GM12878 (cell line): Measurements from ENCODE around the gene EPHB1. TPM values are rescaled to one million over a fixed set of nuclear protein-coding genes. Genes with fewer than 3 reads are reported as not detected.

Experiments
- ATAC-seq: fragments of 200-7000 bp; cut with Tn5 transposase; 3 replicates; pipeline ENCODE4 v1.9.1; 2020; ENCODE audit warnings: mild to moderate bottlenecking, moderate library complexity
- BruUV-seq: library from RNA; stranded (reverse); fragments of 400-500 nt; replicated peaks from 2 replicates; lab custom pipeline; 2021; lab: Mats Ljungman, UMichigan
- CTCF ChIA-PET: fragments of 300-600 bp; sonication (Branson Sonifier 250); formaldehyde crosslinking; extraction: SDS; loops from one replicate; lab custom pipeline; 2021; ENCODE audit warnings: inconsistent platforms; lab: Yijun Ruan, JAX
- POLR2A ChIA-PET: fragments of 350-600 bp; formaldehyde crosslinking; extraction: SDS; loops from one replicate; lab custom pipeline; 2021; ENCODE audit warnings: inconsistent platforms; lab: Charles Lee
- RAD21 ChIA-PET: fragments of 300-600 bp; sonication (Branson Sonifier 250); formaldehyde crosslinking; loops from one replicate; lab custom pipeline; 2023; ENCODE audit warnings: antibody characterized with exemption; ENCODE audit not compliant: unreplicated experiment; lab: Charles Lee
- SMC1A ChIA-PET: fragments of 300-600 bp; sonication (Branson Sonifier 250); formaldehyde crosslinking; loops from one replicate; lab custom pipeline; 2023; ENCODE audit not compliant: unreplicated experiment, uncharacterized antibody; lab: Charles Lee
- DNase-seq: peaks from one replicate; pipeline ENCODE4 v3.0.0-alpha.2; 2011; ENCODE audit warnings: low read depth, low spot score
- FAIRE-seq: peaks from 3 replicates; lab custom pipeline; 2011; peaks lifted over from hg19 to GRCh38; lab: Jason Lieb, UNC
- H2AFZ ChIP-seq: 2 replicates; pipeline ENCODE4 v1.6.0; 2011; ENCODE audit warnings: low read depth, low read length, control low read depth; ENCODE audit not compliant: control insufficient read depth
- H3K27ac ChIP-seq: 2 replicates; pipeline ENCODE4 v1.5.1; 2011; ENCODE audit warnings: control low read depth; ENCODE audit not compliant: control insufficient read depth, insufficient read depth
- H3K27me3 ChIP-seq, 2 experiments: replicated peaks in 1 of 2; 2 replicates each; pipeline versions ENCODE4 v1.6.0 to v1.6.1; 2011; ENCODE audit warnings: low read length in 1 of 2; ENCODE audit not compliant: control insufficient read depth in 2 of 2, insufficient read depth in 2 of 2
- H3K36me3 ChIP-seq, 2 experiments: 2 replicates each; pipeline ENCODE4 v1.5.1; 2011; ENCODE audit warnings: low read length in 1 of 2; ENCODE audit not compliant: control insufficient read depth in 2 of 2, insufficient read depth in 2 of 2
- H3K4me1 ChIP-seq: 2 replicates; pipeline ENCODE4 v1.6.1; 2011; ENCODE audit warnings: mild to moderate bottlenecking, low read length, moderate library complexity, mixed read lengths; ENCODE audit not compliant: control insufficient read depth, insufficient read depth
- H3K4me2 ChIP-seq: 2 replicates; pipeline ENCODE4 v1.6.0; 2011; ENCODE audit warnings: control low read depth; ENCODE audit not compliant: control insufficient read depth, insufficient read depth
- H3K4me3 ChIP-seq: fragments of 200-600 bp; sonication (generic); 2 replicates; pipeline ENCODE4 v1.5.1; 2016
- H3K79me2 ChIP-seq: 2 replicates; pipeline ENCODE4 v1.6.0; 2011; ENCODE audit warnings: low read length; ENCODE audit not compliant: control insufficient read depth, insufficient read depth
- H3K9ac ChIP-seq: 2 replicates; pipeline ENCODE4 v1.8.0; 2011; ENCODE audit warnings: low read length, control low read depth, mixed read lengths; ENCODE audit not compliant: control insufficient read depth, insufficient read depth
- H3K9me3 ChIP-seq: replicated peaks from 3 replicates; pipeline ENCODE4 v1.5.1; 2011; ENCODE audit warnings: mild to moderate bottlenecking, low read length; ENCODE audit not compliant: control insufficient read depth, insufficient read depth
- H4K20me1 ChIP-seq: 2 replicates; pipeline ENCODE4 v1.6.0; 2011; ENCODE audit not compliant: control insufficient read depth, insufficient read depth
- ASH2L ChIP-seq: fragments of 300-600, 200-600 bp; sonication (generic); IDR thresholded peaks from 2 replicates; pipeline ENCODE4 v1.6.1; 2017; ENCODE audit warnings: low read depth, mild to moderate bottlenecking, borderline replicate concordance
- BCL11A ChIP-seq: IDR thresholded peaks from 2 replicates; pipeline ENCODE4 v1.6.1; 2011; ENCODE audit warnings: low read depth, low read length
- EP300 ChIP-seq, 2 experiments: fragments of 150-350 bp in 1 of 2; IDR thresholded peaks; 2 replicates each; pipeline ENCODE4 v1.6.1; 2011 to 2012; ENCODE audit warnings: low read depth in 2 of 2, low read length in 2 of 2, borderline replicate concordance in 1 of 2, improper control_type of control experiment in 1 of 2, inconsistent platforms in 1 of 2; ENCODE audit not compliant: control insufficient read depth in 1 of 2
- PAX8 ChIP-seq: fragments of 450-650 bp; IDR thresholded peaks from 2 replicates; pipeline ENCODE4 v1.6.1; 2017; ENCODE audit warnings: mild to moderate bottlenecking, moderate library complexity
- POLR2AphosphoS5 ChIP-seq: IDR thresholded peaks from 2 replicates; pipeline ENCODE4 v1.6.1; 2011; ENCODE audit warnings: mild to moderate bottlenecking, low read length, inconsistent platforms
- RAD21 ChIP-seq: IDR thresholded peaks from 2 replicates; pipeline ENCODE4 v1.6.1; 2011; ENCODE audit warnings: mild to moderate bottlenecking, low read depth, low read length, moderate library complexity; ENCODE audit not compliant: insufficient read depth
- RB1 ChIP-seq: fragments of 450-650 bp; formaldehyde crosslinking; IDR thresholded peaks from 2 replicates; pipeline ENCODE4 v1.6.1; 2017; ENCODE audit warnings: mild to moderate bottlenecking, borderline replicate concordance
- REST ChIP-seq: IDR thresholded peaks from 2 replicates; pipeline ENCODE4 v1.6.1; 2012; ENCODE audit warnings: mild to moderate bottlenecking, low read depth, low read length
- SMC3 ChIP-seq: IDR thresholded peaks from 2 replicates; pipeline ENCODE4 v1.6.1; 2011; ENCODE audit warnings: low read length, improper control_type of control experiment, borderline replicate concordance
- STAT1 ChIP-seq: fragments of 450-650 bp; conservative IDR thresholded peaks from 2 replicates; pipeline ENCODE4 v1.6.1; 2014; ENCODE audit warnings: antibody characterized with exemption, mild to moderate bottlenecking
- WGBS: methylation state at CpG from one replicate; pipeline ENCODE4 v1.1.6; 2016; ENCODE audit warnings: low lambda C conversion rate; ENCODE audit not compliant: insufficient replicate concordance, insufficient coverage; ENCODE audit errors: missing lambda C conversion rate; 5-methylcytosine and 5-hydroxymethylcytosine counted together
- in situ Hi-C: fragments of 300-500 bp; cut with MboI; formaldehyde crosslinking; loops from 9 replicates; pipeline ENCODE4 v1.14.3; 2018; ENCODE audit warnings: mixed read lengths
- intact Hi-C: fragments of 100-400 bp; cut with micrococcal nuclease; formaldehyde crosslinking; loops from one replicate; pipeline ENCODE4 v1.14.2; 2022; ENCODE audit not compliant: unreplicated experiment
- polyA plus RNA-seq, 11 experiments: library from polyadenylated mRNA; depleted of rRNA in 4 of 11; unstranded in 6 of 11; stranded (reverse) in 5 of 11; fragments of >200 nt; fragmentation: Nextera tagmentation in 4 of 11; fragmentation: Illumina TruSeq in 1 of 11; extraction: Ambion mirVana in 4 of 11; extraction: Trizol in 1 of 11; gene quantifications; 1 replicate in 1 of 11; 2 replicates in 10 of 11; pipeline versions ENCODE4 v1.2.1 to v1.2.3, GENCODE V29; 2011 to 2016; ENCODE audit warnings: inconsistent platforms in 2 of 11, missing spikeins in 2 of 11, low read depth in 1 of 11
- total RNA-seq, 4 experiments: library from RNA; depleted of rRNA in 3 of 4; stranded (reverse); fragments of >200 nt in 3 of 4; fragmentation: Illumina TruSeq in 1 of 4; extraction: Trizol in 1 of 4; gene quantifications; 2 replicates each; pipeline versions ENCODE4 v1.2.1 to v1.2.3, GENCODE V29; 2013 to 2021
- TF ChIP-seq, protein P1 (sequence below): fragments of 450-650 bp; IDR thresholded peaks from 2 replicates; pipeline ENCODE4 v1.6.1; 2017; ENCODE audit warnings: antibody characterized with exemption, mild to moderate bottlenecking, moderate library complexity

EPHB1 gene
- total and polyA plus RNA-seq, 10 of the 15 experiments (the other 5 are each of a cell fraction or from before 2014, with no cell fraction given): 0.33 to 23.8 (median 1.2) TPM

- BruUV-seq: no TSS peak
- 50% methylated on average over 2 of the region's 2 CpGs for WGBS
- CTCF ChIA-PET: interaction anchor here (2.1 kb wide), 1 partner anchor 9 kb away, joined by 6 read pairs; no protein-coding TSS in a partner anchor
These were observed 193.6 kb downstream of the EPHB1 start for GRCh38 chr3:134988666-134989065.

More at GRCh38 chr3:134988666-134989065, 193.6 kb downstream of the EPHB1 start:
- no peak for TF ChIP-seq PAX8
- no peak for TF ChIP-seq STAT1
- TF ChIP-seq RAD21: no peak
- no peak for TF ChIP-seq RB1
- TF ChIP-seq, protein P1, sequence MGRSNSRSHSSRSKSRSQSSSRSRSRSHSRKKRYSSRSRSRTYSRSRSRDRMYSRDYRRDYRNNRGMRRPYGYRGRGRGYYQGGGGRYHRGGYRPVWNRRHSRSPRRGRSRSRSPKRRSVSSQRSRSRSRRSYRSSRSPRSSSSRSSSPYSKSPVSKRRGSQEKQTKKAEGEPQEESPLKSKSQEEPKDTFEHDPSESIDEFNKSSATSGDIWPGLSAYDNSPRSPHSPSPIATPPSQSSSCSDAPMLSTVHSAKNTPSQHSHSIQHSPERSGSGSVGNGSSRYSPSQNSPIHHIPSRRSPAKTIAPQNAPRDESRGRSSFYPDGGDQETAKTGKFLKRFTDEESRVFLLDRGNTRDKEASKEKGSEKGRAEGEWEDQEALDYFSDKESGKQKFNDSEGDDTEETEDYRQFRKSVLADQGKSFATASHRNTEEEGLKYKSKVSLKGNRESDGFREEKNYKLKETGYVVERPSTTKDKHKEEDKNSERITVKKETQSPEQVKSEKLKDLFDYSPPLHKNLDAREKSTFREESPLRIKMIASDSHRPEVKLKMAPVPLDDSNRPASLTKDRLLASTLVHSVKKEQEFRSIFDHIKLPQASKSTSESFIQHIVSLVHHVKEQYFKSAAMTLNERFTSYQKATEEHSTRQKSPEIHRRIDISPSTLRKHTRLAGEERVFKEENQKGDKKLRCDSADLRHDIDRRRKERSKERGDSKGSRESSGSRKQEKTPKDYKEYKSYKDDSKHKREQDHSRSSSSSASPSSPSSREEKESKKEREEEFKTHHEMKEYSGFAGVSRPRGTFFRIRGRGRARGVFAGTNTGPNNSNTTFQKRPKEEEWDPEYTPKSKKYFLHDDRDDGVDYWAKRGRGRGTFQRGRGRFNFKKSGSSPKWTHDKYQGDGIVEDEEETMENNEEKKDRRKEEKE: no peak
- no peak for TF ChIP-seq POLR2AphosphoS5
- no peak for TF ChIP-seq EP300 (IDR thresholded peaks at IDR 0.05; ENCODE audit: borderline replicate concordance in 1 of 2, control insufficient read depth in 1 of 2, low read depth in 2 of 2, low read length in 2 of 2)
- TF ChIP-seq SMC3: no peak
- no peak for TF ChIP-seq REST
- no peak for TF ChIP-seq ASH2L
- no peak for TF ChIP-seq BCL11A
- ChIA-PET SMC1A (interaction anchor here (0.7 to 1.9 kb wide), 3 partner anchors 12 to 35 kb away, joined by 3 to 4 read pairs (median 3); no protein-coding TSS in a partner anchor), RAD21 (interaction anchor here (2.4 kb wide), 1 partner anchor 10 kb away, joined by 8 read pairs; no protein-coding TSS in a partner anchor), POLR2A (no interaction called here)
- no peaks in the 10 kb centered on the region for H3K36me3 ChIP-seq
- H3K4me2 ChIP-seq: no peak overlapping the region
- in situ Hi-C loops (no loop called here), intact Hi-C loops (no loop called here)
- peaks cover 17% of the 10 kb centered on the region for H3K4me1 ChIP-seq
- H3K27me3 ChIP-seq: no peaks in the 10 kb centered on the region
- DNase-seq: no peak
- H3K9ac ChIP-seq: no peak overlapping the region
- FAIRE-seq: no peak
- no peaks in the 10 kb centered on the region for H3K79me2 ChIP-seq
- no peak for ATAC-seq
- H3K4me3 ChIP-seq: no peak overlapping the region
- H2AFZ ChIP-seq: no peak overlapping the region
- no peaks in the 10 kb centered on the region for H3K9me3 ChIP-seq
- H3K27ac ChIP-seq: no peak overlapping the region
- no peaks in the 10 kb centered on the region for H4K20me1 ChIP-seq
